Motor neuron (in vitro differentiated cells): ENCODE results near the gene JMJD6. TPM values are rescaled to one million over a fixed set of nuclear protein-coding genes. Genes with fewer than 3 reads are reported as not detected.
"Not testable (repeated sequence)": the region's sequence is repeated elsewhere in the genome, so short reads cannot be mapped to it uniquely, and the experiment has no call there.

Experiments
- ATAC-seq, 8 experiments: fragments of 200-7000 bp; cut with Tn5 transposase; replicated peaks in 6 of 8; 2 replicates each; pipeline ENCODE4 v1.8.0; 2021; ENCODE audit warnings: mild to moderate bottlenecking in 8 of 8, moderate library complexity in 8 of 8
- H3K27ac ChIP-seq, 2 donors: fragments of 250-450 bp; sonication (Bioruptor Pico); 2 replicates each; pipeline ENCODE4 v1.9.0; 2021; ENCODE audit warnings: antibody characterized with exemption in 2 of 2, mild to moderate bottlenecking in 2 of 2, moderate library complexity in 1 of 2
- H3K4me1 ChIP-seq, 2 donors: fragments of 250-450 bp; sonication (Bioruptor Pico); replicated peaks in 1 of 2; 2 replicates each; pipeline ENCODE4 v1.6.1; 2021; ENCODE audit warnings: antibody characterized with exemption in 2 of 2, mild to moderate bottlenecking in 2 of 2, moderate library complexity in 1 of 2
- H3K4me3 ChIP-seq, 5 donors: fragments of 250-450 bp; sonication (Bioruptor Pico); 2 replicates each; pipeline ENCODE4 v1.9.0; 2021; ENCODE audit warnings: antibody characterized with exemption in 5 of 5, mild to moderate bottlenecking in 5 of 5, moderate library complexity in 4 of 5
- WGBS, 10 experiments: fragments of 450-650 bp; shearing (Covaris generic); methylation state at CpG; one replicate each; pipeline ENCODE4 v1.0.0; 2022; 5-methylcytosine and 5-hydroxymethylcytosine counted together
- in situ Hi-C, 9 experiments: fragments of 400-800 bp; cut with MboI; loops; one replicate each; pipeline ENCODE4 v1.15.0; 2021; ENCODE audit warnings: low sequenced_read_pairs in 9 of 9, low pct_unique_long_range_greater_than_20kb in 2 of 9; ENCODE audit not compliant: unreplicated experiment in 9 of 9
- total RNA-seq, 8 experiments: library from RNA; unstranded; fragments of 300-600 nt; gene quantifications; 2 replicates each; pipeline versions ENCODE4 v1.2.3 to v1.2.4, GENCODE V29; 2022

JMJD6 gene
- 10 to 100 TPM; 20.8 to 45.5 (median 26.5) TPM for total RNA-seq

- Histone ChIP-seq H3K27ac (peak within 1 kb of the TSS; percentile 98 to 99), H3K4me1 (peaks cover 19 to 23% of the 10 kb centered on the region in 2 donors), H3K4me3 (peak within 1 kb of the TSS; percentile 69 to 98 (median 97))
- peak; percentile 79 to 90 (median 84) for ATAC-seq
- WGBS, 10 experiments, result 0% methylated on average over 1 to 3 of the region's 60 CpGs; no CpG with 5 or more reads in 8 of the 10 experiments
- in situ Hi-C loops, result no loop called here
These were observed at the start of gene JMJD6 for GRCh38 chr17:76726231-76726775. Gene JMJD6, minus strand, starts transcription at chr17:76726606. Its CDS starts 131 bp downstream, at chr17:76726475.

GRCh38 chr17:76775021-76775600, 48.7 kb upstream of the JMJD6 start:
- Histone ChIP-seq H3K4me3 (no peak overlapping the region), H3K4me1 (no peaks in the 10 kb centered on the region), H3K27ac (no peak overlapping the region)
- in situ Hi-C loops, result no loop called here
- ATAC-seq, result no peak
- WGBS, 10 experiments, result 80 to 100% (median 93%) methylated on average over 2 to 10 of the region's 10 CpGs

- no peaks in the 10 kb centered on the region for H3K4me1 ChIP-seq
- in situ Hi-C loops, result no loop called here
- ATAC-seq, result peak in 4 of 8 experiments; percentile 31 to 99 (median 95)
- H3K27ac ChIP-seq, result no peak overlapping the region
- WGBS, 10 experiments, result 0 to 96% (median 89%) methylated on average over 2 to 4 of the region's 6 CpGs; no CpG with 5 or more reads in 2 of the 10 experiments
- no peak overlapping the region for H3K4me3 ChIP-seq
These were observed 46.6 kb upstream of the JMJD6 start for GRCh38 chr17:76772842-76773525.

- 40 to 100% (median 94%) methylated on average over 1 to 3 of the region's 3 CpGs for WGBS, 10 experiments
- Histone ChIP-seq H3K4me1 (no peaks in the 10 kb centered on the region), H3K4me3 (no peak overlapping the region), H3K27ac (no peak overlapping the region)
- in situ Hi-C loops, result no loop called here
- ATAC-seq, result no peak
These were observed 32.2 kb upstream of the JMJD6 start for GRCh38 chr17:76758570-76758969.

GRCh38 chr17:76757256-76757655, 30.9 kb upstream of the JMJD6 start:
- no peak for ATAC-seq
- no peak overlapping the region for H3K4me3 ChIP-seq
- no peak overlapping the region for H3K27ac ChIP-seq
- in situ Hi-C loops, result no loop called here
- WGBS, 10 experiments, result 80 to 100% (median 96%) methylated on average over 1 to 5 of the region's 5 CpGs; no CpG with 5 or more reads in 1 of the 10 experiments
- H3K4me1 ChIP-seq, result no peaks in the 10 kb centered on the region

- no peak overlapping the region for H3K27ac ChIP-seq
- WGBS, 10 experiments, result 60 to 100% (median 80%) methylated on average over 1 to 2 of the region's 2 CpGs; no CpG with 5 or more reads in 4 of the 10 experiments
- peak in 2 of 8 experiments; percentile 18 to 87 for ATAC-seq
These were observed 28.9 kb upstream of the JMJD6 start for GRCh38 chr17:76755285-76755684.

GRCh38 chr17:76753061-76753961, 26.9 kb upstream of the JMJD6 start:
- Histone ChIP-seq H3K4me3 (no peak overlapping the region), H3K27ac (no peak overlapping the region), H3K4me1 (no peaks in the 10 kb centered on the region)
- in situ Hi-C loops, result no loop called here
- WGBS, 10 experiments, result 81 to 97% (median 93%) methylated on average over 3 to 11 of the region's 12 CpGs
- peak in 1 of 8 experiments; percentile 34 for ATAC-seq

More at GRCh38 chr17:76755285-76755684, 28.9 kb upstream of the JMJD6 start:
- Histone ChIP-seq H3K4me3 (no peak overlapping the region), H3K4me1 (no peaks in the 10 kb centered on the region)
- in situ Hi-C loops, result no loop called here

- in situ Hi-C loops, result no loop called here
- Histone ChIP-seq H3K4me3 (no peak overlapping the region), H3K27ac (no peak overlapping the region), H3K4me1 (no peaks in the 10 kb centered on the region)
- ATAC-seq, result no peak
- WGBS, 10 experiments, result 75 to 100% (median 95%) methylated on average over 1 to 4 of the region's 4 CpGs; no CpG with 5 or more reads in 3 of the 10 experiments
These were observed 25.6 kb upstream of the JMJD6 start for GRCh38 chr17:76752006-76752405.

- ATAC-seq, result no peak
- no peak overlapping the region for H3K27ac ChIP-seq
- H3K4me3 ChIP-seq, result no peak overlapping the region
- WGBS, 10 experiments, result 71 to 100% (median 92%) methylated on average over 1 to 3 of the region's 3 CpGs
- no peaks in the 10 kb centered on the region for H3K4me1 ChIP-seq
- in situ Hi-C loops, result no loop called here
These were observed 25.1 kb upstream of the JMJD6 start for GRCh38 chr17:76751416-76751993.

GRCh38 chr17:76748657-76749056, 22.3 kb upstream of the JMJD6 start:
- no peak for ATAC-seq
- H3K4me3 ChIP-seq, result no peak overlapping the region
- no peak overlapping the region for H3K27ac ChIP-seq
- H3K4me1 ChIP-seq, result no peaks in the 10 kb centered on the region
- WGBS, 10 experiments, result 80 to 100% (median 100%) methylated on average over 1 of the region's 1 CpG; no CpG with 5 or more reads in 2 of the 10 experiments
- in situ Hi-C loops, result no loop called here

- in situ Hi-C loops, result no loop called here
- H3K4me3 ChIP-seq, result no peak overlapping the region
- no peak overlapping the region for H3K27ac ChIP-seq
- WGBS, 10 experiments, result 75 to 100% (median 90%) methylated on average over 1 to 4 of the region's 9 CpGs; no CpG with 5 or more reads in 4 of the 10 experiments
- no peak for ATAC-seq
- H3K4me1 ChIP-seq, result no peaks in the 10 kb centered on the region
These were observed 21.4 kb upstream of the JMJD6 start for GRCh38 chr17:76747716-76748363.

- ATAC-seq, result peak in 2 of 8 experiments; percentile 88
- H3K4me3 ChIP-seq, H3K27ac ChIP-seq, H3K4me1 ChIP-seq, in situ Hi-C loops: not testable (repeated sequence)
- whole genome bisulfite sequencing, 10 experiments, result 70 to 100% (median 100%) methylated on average over 2 to 5 of the region's 6 CpGs; no CpG with 5 or more reads in 3 of the 10 experiments
These were observed 19.4 kb upstream of the JMJD6 start for GRCh38 chr17:76745785-76746184.
